AG09309 (cell line): ENCODE measurements around the gene CENPX.

Source experiments
- DNase-seq: peaks from one replicate; pipeline ENCODE4 v3.0.0-alpha.2; 2010; ENCODE audit warnings: low read depth
- H3K4me3 ChIP-seq: 2 replicates; pipeline ENCODE4 v1.5.1; 2011; ENCODE audit warnings: mild to moderate bottlenecking, low read depth, low read length, moderate library complexity; ENCODE audit not compliant: control insufficient read depth
- CTCF ChIP-seq: IDR thresholded peaks from 2 replicates; pipeline ENCODE4 v1.5.1; 2011; ENCODE audit warnings: mild to moderate bottlenecking, low read depth, low read length, inconsistent platforms; ENCODE audit not compliant: insufficient read depth, control insufficient read depth; ENCODE audit errors: missing control alignments

CENPX gene

GRCh38 chr17:81998212-81998611 is 24.5 kb downstream of the CENPX start:
- DNase-seq, result no peak
- H3K4me3 ChIP-seq, result no peak overlapping the region
- no peak for TF ChIP-seq CTCF

- H3K4me3 ChIP-seq, result no peak overlapping the region
- no peak for DNase-seq
- no peak for TF ChIP-seq CTCF
These were observed 25.8 kb downstream of the CENPX start for GRCh38 chr17:81996757-81997441.

- DNase-seq, result no peak
- no peak for TF ChIP-seq CTCF
- H3K4me3 ChIP-seq, result no peak overlapping the region
These were observed 26.4 kb downstream of the CENPX start for GRCh38 chr17:81996232-81996756.

GRCh38 chr17:81995463-81996231 is 27.0 kb downstream of the CENPX start:
- no peak for DNase-seq
- H3K4me3 ChIP-seq, result no peak overlapping the region
- no peak for TF ChIP-seq CTCF

GRCh38 chr17:81994593-81995462 is 27.9 kb downstream of the CENPX start:
- DNase-seq, result no peak
- H3K4me3 ChIP-seq, result no peak overlapping the region
- TF ChIP-seq CTCF, result no peak
